ENCODE data around the gene ERN1. TPM values are rescaled to one million over a fixed set of nuclear protein-coding genes. Genes with fewer than 3 reads are reported as not detected.

ERN1 gene
- total and polyA plus RNA-seq, 2 experiments from 2014 or later = 8.9 to 12.4 TPM

DNA sequence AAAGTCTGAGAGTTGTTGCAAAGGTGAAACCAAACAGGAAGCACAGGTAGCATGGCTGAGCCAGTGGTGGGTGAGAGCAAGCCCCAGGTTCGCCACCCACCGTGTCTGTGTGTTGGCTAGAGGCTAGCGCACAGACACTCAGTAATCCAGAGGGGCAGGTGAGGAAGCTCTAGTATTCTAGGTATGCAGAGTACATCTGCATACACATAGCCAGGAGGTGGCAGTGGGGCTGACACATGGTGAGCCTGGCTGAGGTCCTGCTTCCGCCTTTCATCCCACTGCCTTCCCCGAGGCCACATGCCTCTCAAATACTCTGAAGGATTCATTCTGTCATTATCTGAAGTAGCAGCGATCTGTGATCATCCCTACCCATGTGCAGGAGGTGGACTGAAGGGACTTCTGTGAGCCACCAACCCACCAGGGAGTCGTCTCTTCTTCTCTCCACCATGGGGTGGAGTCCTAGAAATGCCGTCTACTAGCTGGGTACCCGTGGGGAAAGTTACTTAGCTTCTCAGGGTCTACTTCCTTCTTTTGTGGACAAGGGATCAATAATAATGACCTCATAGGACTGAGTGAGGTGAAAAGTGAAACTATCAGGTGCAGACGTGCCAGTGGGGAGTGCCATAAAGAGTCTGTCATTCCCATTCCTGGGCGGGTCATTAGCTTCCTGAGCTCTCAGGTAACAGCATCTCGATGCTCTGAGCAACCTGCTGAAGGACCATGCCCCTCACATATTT, 73.5 kb downstream of the ERN1 start:
- DNase-seq (ENCODE audit: low read depth in 1 of 2, low spot score in 1 of 2) = no peak
- no peak for TF ChIP-seq CTCF (IDR thresholded peaks at IDR 0.05; ENCODE audit: low read depth, low read length)
- Histone ChIP-seq H3K4me1 (ENCODE audit: low read depth) (no peaks in the 10 kb centered on the region), H3K27ac (no peak overlapping the region), H3K27me3 (no peaks in the 10 kb centered on the region), H3K4me3 (no peak overlapping the region), H3K9me3 (ENCODE audit: low read depth) (no peaks in the 10 kb centered on the region), H3K36me3 (no peaks in the 10 kb centered on the region)

DNA sequence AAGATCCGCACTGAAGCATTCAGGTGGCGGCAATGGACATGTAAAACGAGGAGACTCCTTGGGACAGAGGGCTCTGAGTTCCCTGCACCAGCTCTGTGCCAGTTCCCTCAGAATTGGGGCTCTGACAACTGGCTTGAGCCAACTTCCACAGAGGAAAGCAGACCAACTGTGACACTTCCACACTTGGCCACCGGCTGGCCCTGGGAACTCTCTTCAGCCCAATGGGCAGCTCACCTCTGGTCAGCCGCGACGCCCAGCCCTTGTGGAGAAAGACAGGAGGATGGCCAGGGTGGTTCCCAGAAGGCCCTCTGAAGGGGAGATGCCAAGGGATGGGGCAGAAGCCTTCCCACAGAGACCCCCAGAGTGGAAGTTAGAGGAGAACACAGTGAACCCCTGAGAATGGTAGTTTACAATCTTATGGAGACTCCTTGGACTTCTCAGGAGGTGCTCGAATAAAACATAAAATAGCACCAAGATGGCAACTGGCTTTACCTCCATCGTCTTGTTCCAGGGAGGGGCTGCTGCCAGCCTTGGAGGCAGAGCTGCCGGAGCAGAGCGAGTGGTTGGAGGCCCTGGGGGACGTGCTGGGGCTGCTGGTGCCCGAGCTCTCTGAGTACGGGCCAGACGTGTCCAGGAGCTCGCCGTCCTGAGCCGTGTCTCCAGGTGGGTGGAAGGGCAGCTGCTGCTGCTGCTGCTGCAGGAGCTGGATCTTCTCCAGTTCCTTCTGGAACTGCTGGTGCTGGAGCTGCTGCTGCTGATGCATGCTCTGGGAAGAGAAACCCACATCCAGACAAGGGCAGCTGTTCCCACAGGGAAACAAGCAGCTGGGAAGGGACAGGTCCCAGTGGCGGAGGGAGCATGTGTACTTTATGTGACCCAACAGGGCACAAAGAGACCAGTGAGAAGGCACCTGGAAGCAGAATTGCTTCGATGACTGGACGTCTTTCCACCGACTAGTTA, 74.5 kb downstream of the ERN1 start:
- H3K4me1 ChIP-seq (ENCODE audit: low read depth) = no peaks in the 10 kb centered on the region
- DNase-seq (ENCODE audit: low read depth in 1 of 2, low spot score in 1 of 2) = no peak
- no peak overlapping the region for H3K27ac ChIP-seq
- H3K36me3 ChIP-seq = no peaks in the 10 kb centered on the region
- H3K9me3 ChIP-seq (ENCODE audit: low read depth) = no peaks in the 10 kb centered on the region
- no peak for TF ChIP-seq CTCF (IDR thresholded peaks at IDR 0.05; ENCODE audit: low read depth, low read length)
- H3K4me3 ChIP-seq = no peak overlapping the region
- no peaks in the 10 kb centered on the region for H3K27me3 ChIP-seq

- Histone ChIP-seq H3K27ac (no peak overlapping the region), H3K9me3 (ENCODE audit: low read depth) (no peaks in the 10 kb centered on the region), H3K4me3 (no peak overlapping the region), H3K4me1 (ENCODE audit: low read depth) (no peaks in the 10 kb centered on the region), H3K27me3 (no peaks in the 10 kb centered on the region), H3K36me3 (no peaks in the 10 kb centered on the region)
- no peak for TF ChIP-seq CTCF (IDR thresholded peaks at IDR 0.05; ENCODE audit: low read depth, low read length)
- DNase-seq (ENCODE audit: low read depth in 1 of 2, low spot score in 1 of 2) = no peak
Measured at GRCh38 chr17:64054304-64054703, 75.6 kb downstream of the ERN1 start.

GRCh38 chr17:64053101-64053500, 76.8 kb downstream of the ERN1 start:
- Histone ChIP-seq H3K9me3 (ENCODE audit: low read depth) (no peaks in the 10 kb centered on the region), H3K36me3 (no peaks in the 10 kb centered on the region), H3K4me1 (ENCODE audit: low read depth) (no peaks in the 10 kb centered on the region), H3K4me3 (no peak overlapping the region), H3K27ac (no peak overlapping the region), H3K27me3 (no peaks in the 10 kb centered on the region)
- DNase-seq (ENCODE audit: low read depth in 1 of 2, low spot score in 1 of 2) = no peak
- no peak for TF ChIP-seq CTCF (IDR thresholded peaks at IDR 0.05; ENCODE audit: low read depth, low read length)

DNA sequence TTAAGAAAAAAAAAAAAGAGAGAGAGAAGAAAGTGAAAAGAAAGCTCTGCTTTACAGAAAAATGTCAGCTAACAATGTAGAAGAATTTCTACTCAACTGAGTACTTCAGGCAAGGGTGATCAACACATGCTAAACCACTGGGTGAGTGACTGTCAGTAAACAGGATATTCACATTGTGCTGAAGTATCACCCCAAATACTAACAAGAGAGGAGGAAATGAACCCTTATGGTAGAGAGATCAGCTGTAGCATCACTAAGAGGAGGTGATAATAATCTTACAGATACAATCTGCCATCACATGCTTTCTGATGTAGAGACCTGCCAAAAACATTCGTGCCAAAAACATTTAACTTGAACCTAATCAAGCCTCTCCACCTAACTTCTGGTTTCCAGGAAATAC, 78.8 kb downstream of the ERN1 start:
- TF ChIP-seq CTCF (IDR thresholded peaks at IDR 0.05; ENCODE audit: low read depth, low read length) = no peak
- no peaks in the 10 kb centered on the region for H3K27me3 ChIP-seq
- H3K9me3 ChIP-seq (ENCODE audit: low read depth) = no peaks in the 10 kb centered on the region
- H3K4me1 ChIP-seq (ENCODE audit: low read depth) = no peaks in the 10 kb centered on the region
- no peak overlapping the region for H3K4me3 ChIP-seq
- no peak for DNase-seq (ENCODE audit: low read depth in 1 of 2, low spot score in 1 of 2)
- no peak overlapping the region for H3K27ac ChIP-seq
- peaks cover 4% of the 10 kb centered on the region for H3K36me3 ChIP-seq

Data from cardiac muscle cell (in vitro differentiated cells and primary cell).